CD4-positive, alpha-beta T cell (primary cell): ENCODE data around the gene DMAC2. TPM values are rescaled to one million over a fixed set of nuclear protein-coding genes. Genes with fewer than 3 reads are reported as not detected.
A peak's percentile ranks its signal among the peaks of the same experiment; 100 is the strongest.

Experiments
- ATAC-seq: fragments of 200-7000 bp; cut with Tn5 transposase; one replicate; pipeline ENCODE4 v1.10.0; 2022; ENCODE audit warnings: mild to moderate bottlenecking; ENCODE audit not compliant: poor library complexity
- CTCF ChIA-PET: fragments of 350-600 bp; sonication (Branson Sonifier 250); formaldehyde crosslinking; loops from one replicate; lab custom pipeline; 2021; ENCODE audit warnings: antibody characterized with exemption, inconsistent platforms; lab: Charles Lee
- POLR2A ChIA-PET: fragments of 350-600 bp; sonication (Branson Sonifier 250); formaldehyde crosslinking; loops from one replicate; lab custom pipeline; 2021; ENCODE audit warnings: antibody characterized with exemption, inconsistent platforms; lab: Charles Lee
- DNase-seq, 14 experiments: peaks; one replicate each; pipeline ENCODE4 v3.0.0-alpha.2; 2013 to 2020; ENCODE audit warnings: mixed read lengths in 2 of 14
- H3K27ac ChIP-seq, 2 donors: one replicate each; pipeline versions ENCODE4 v1.5.1 to v1.7.0; 2013; ENCODE audit warnings: low read length in 2 of 2, low read depth in 1 of 2, mild to moderate bottlenecking in 1 of 2
- H3K27me3 ChIP-seq, 2 experiments: 1 replicate in 1 of 2; 2 replicates in 1 of 2; pipeline versions ENCODE4 v1.6.1 to v1.7.0; 2013; ENCODE audit warnings: low read length in 2 of 2, control low read depth in 1 of 2, mild to moderate bottlenecking in 1 of 2, moderate library complexity in 1 of 2; ENCODE audit not compliant: insufficient read depth in 2 of 2, control insufficient read depth in 1 of 2
- H3K36me3 ChIP-seq: one replicate; pipeline ENCODE4 v1.6.1; 2013; ENCODE audit warnings: low read length, control low read depth; ENCODE audit not compliant: insufficient read depth
- H3K4me1 ChIP-seq: one replicate; pipeline ENCODE4 v1.6.1; 2013; ENCODE audit warnings: low read length, control low read depth; ENCODE audit not compliant: insufficient read depth
- H3K4me3 ChIP-seq: one replicate; pipeline ENCODE4 v1.5.1; 2013; ENCODE audit warnings: mild to moderate bottlenecking, low read length, moderate library complexity
- H3K9me3 ChIP-seq, 2 experiments: 1 replicate in 1 of 2; 2 replicates in 1 of 2; pipeline versions ENCODE4 v1.6.1 to v1.7.0; 2013; ENCODE audit warnings: low read length in 2 of 2, mild to moderate bottlenecking in 2 of 2, control low read depth in 1 of 2, moderate library complexity in 1 of 2; ENCODE audit not compliant: control insufficient read depth in 1 of 2, insufficient read depth in 1 of 2
- H3K27ac Mint-ChIP-seq: one replicate; pipeline ENCODE4 v1.8.0; 2020; ENCODE audit warnings: mixed read lengths
- H3K27me3 Mint-ChIP-seq: one replicate; pipeline ENCODE4 v1.8.0; 2021; ENCODE audit warnings: mixed read lengths
- H3K36me3 Mint-ChIP-seq: one replicate; pipeline ENCODE4 v1.8.0; 2021; ENCODE audit warnings: low read depth, mixed read lengths
- H3K4me1 Mint-ChIP-seq: one replicate; pipeline ENCODE4 v1.8.0; 2021; ENCODE audit warnings: low read depth, mixed read lengths
- H3K4me3 Mint-ChIP-seq: one replicate; pipeline ENCODE4 v1.8.0; 2020; ENCODE audit warnings: mild to moderate bottlenecking, mixed read lengths
- H3K9me3 Mint-ChIP-seq: one replicate; pipeline ENCODE4 v1.8.0; 2020; ENCODE audit warnings: mixed read lengths
- CTCF ChIP-seq: fragments of 200-600 bp; IDR thresholded peaks from one replicate; pipeline ENCODE4 v1.8.0; 2022; ENCODE audit warnings: antibody characterized with exemption, mild to moderate bottlenecking
- intact Hi-C, 2 experiments: fragments of 100-400 bp; cut with DNase I in 1 of 2; cut with micrococcal nuclease in 1 of 2; formaldehyde crosslinking; loops; one replicate each; pipeline versions ENCODE4 v1.15.1 to v1.9.0; 2023 to 2025; cut with DNase I, micrococcal nuclease
- total RNA-seq, 174 experiments: library from RNA in 2 of 174; stranded (reverse) in 2 of 174; gene quantifications; one replicate each; pipeline ENCODE4 v1.2.3 and lab custom pipeline; 2021 to 2026

DMAC2 gene
- total RNA-seq, 2 experiments from 2014 or later, result 21.6 to 25.7 TPM

- ATAC-seq (no peak), DNase-seq (no peak)
- H3K27ac Mint-ChIP-seq, result peak overlapping the region; percentile 99
- no peak for TF ChIP-seq CTCF
- H3K36me3 Mint-ChIP-seq, result peaks cover 30% of the 10 kb centered on the region
- peaks cover 57% of the 10 kb centered on the region for H3K4me1 Mint-ChIP-seq
- intact Hi-C loops, result loop anchor here in 1 of 2 experiments (5.0 kb wide), 1 partner anchor 164 kb away; no protein-coding TSS in a partner anchor
- ChIA-PET POLR2A (interaction anchor here (1.1 to 1.2 kb wide), 3 partner anchors 35 to 134 kb away, joined by 3 to 4 read pairs (median 3); partner anchors contain the start of gene HNRNPUL1), CTCF (no interaction called here)
- H3K27me3 Mint-ChIP-seq, result no peaks in the 10 kb centered on the region
- Histone ChIP-seq H3K4me1 (peaks cover 38% of the 10 kb centered on the region), H3K9me3 (no peaks in the 10 kb centered on the region), H3K36me3 (peaks cover 7% of the 10 kb centered on the region), H3K4me3 (peak overlapping the region; percentile 82), H3K27me3 (no peaks in the 10 kb centered on the region), H3K27ac (peak overlapping the region; percentile 91 to 99)
- no peaks in the 10 kb centered on the region for H3K9me3 Mint-ChIP-seq
- H3K4me3 Mint-ChIP-seq, result peak overlapping the region; percentile 96
Measured at GRCh38 chr19:41398050-41398418, 41.7 kb downstream of the DMAC2 start.

GRCh38 chr19:41397086-41398049 lies 42.3 kb downstream of the DMAC2 start, which contains the start of the genes BCKDHA and EXOSC5:
Gene BCKDHA (plus strand): TSS chr19:41397818. CDS start chr19:41397828, 10 bp downstream.
Gene EXOSC5 (minus strand): TSS chr19:41397359. CDS start chr19:41397328, 31 bp downstream.
- intact Hi-C loops, result loop anchor here (1.0 to 5.0 kb wide), 6 partner anchors 33 to 198 kb away; partner anchors contain the start of genes B9D2 (in 2 of the 2), DMAC2 (in 1 of the 2), HNRNPUL1 (in 1 of the 2) and TGFB1 (in 1 of the 2)
- Histone ChIP-seq H3K27me3 (no peaks in the 10 kb centered on the region), H3K4me1 (peaks cover 38% of the 10 kb centered on the region), H3K36me3 (peaks cover 11% of the 10 kb centered on the region), H3K27ac (peak within 1 kb of the TSS; percentile 91 to 99), H3K4me3 (peak within 1 kb of the TSS; percentile 82), H3K9me3 (no peaks in the 10 kb centered on the region)
- peak; percentile 97 to 100 (median 99) for DNase-seq
- Mint-ChIP-seq H3K27me3 (no peaks in the 10 kb centered on the region), H3K4me3 (peak within 1 kb of the TSS; percentile 96), H3K4me1 (peaks cover 57% of the 10 kb centered on the region), H3K36me3 (peaks cover 36% of the 10 kb centered on the region), H3K9me3 (no peaks in the 10 kb centered on the region), H3K27ac (peak within 1 kb of the TSS; percentile 99)
- POLR2A ChIA-PET, result interaction anchor here (1.2 to 1.5 kb wide), 2 partner anchors 33 to 41 kb away, joined by 3 read pairs; partner anchors contain the start of gene B9D2
- no peak for TF ChIP-seq CTCF
- CTCF ChIA-PET, result interaction anchor here (1.1 to 1.2 kb wide), 2 partner anchors 43 to 135 kb away, joined by 3 read pairs; partner anchors contain the start of gene DMAC2
- ATAC-seq, result peak; percentile 98

GRCh38 chr19:41395355-41395754 lies 44.4 kb downstream of the DMAC2 start:
- ATAC-seq, result no peak
- no peak for DNase-seq
- CTCF ChIA-PET, result no interaction called here
- no peaks in the 10 kb centered on the region for H3K9me3 Mint-ChIP-seq
- no peak for TF ChIP-seq CTCF
- no peaks in the 10 kb centered on the region for H3K27me3 Mint-ChIP-seq
- H3K4me3 Mint-ChIP-seq, result peak overlapping the region; percentile 80
- H3K4me1 ChIP-seq, result peaks cover 33% of the 10 kb centered on the region
- peaks cover 49% of the 10 kb centered on the region for H3K36me3 Mint-ChIP-seq
- no peak overlapping the region for H3K27ac ChIP-seq
- POLR2A ChIA-PET, result no interaction called here
- H3K36me3 ChIP-seq, result peaks cover 29% of the 10 kb centered on the region
- H3K4me1 Mint-ChIP-seq, result peaks cover 46% of the 10 kb centered on the region
- no peaks in the 10 kb centered on the region for H3K9me3 ChIP-seq
- no peaks in the 10 kb centered on the region for H3K27me3 ChIP-seq
- H3K4me3 ChIP-seq, result no peak overlapping the region
- intact Hi-C loops, result loop anchor here in 1 of 2 experiments (5.0 kb wide), 1 partner anchor 167 kb away; no protein-coding TSS in a partner anchor
- peak overlapping the region; percentile 65 for H3K27ac Mint-ChIP-seq
